Fibroblast of lung (primary cell): ENCODE results near the gene TIFAB. TPM values are rescaled to one million over a fixed set of nuclear protein-coding genes. Genes with fewer than 3 reads are reported as not detected.

ENCODE experiments used
- DNase-seq, 2 donors: peaks; one replicate each; pipeline versions ENCODE4 v3.0.0 to v3.0.0-alpha.2; 2010; ENCODE audit warnings: low read depth in 2 of 2
- H2AFZ ChIP-seq: 2 replicates; pipeline ENCODE4 v1.5.1; 2012; ENCODE audit warnings: low read length, control low read depth, inconsistent platforms
- H3K27ac ChIP-seq: 2 replicates; pipeline ENCODE4 v1.5.1; 2011; ENCODE audit warnings: low read length, control low read depth; ENCODE audit not compliant: insufficient read depth
- H3K27me3 ChIP-seq: 2 replicates; pipeline ENCODE4 v1.5.1; 2011; ENCODE audit warnings: mild to moderate bottlenecking, low read length; ENCODE audit not compliant: control insufficient read depth, insufficient read depth
- H3K36me3 ChIP-seq: 2 replicates; pipeline ENCODE4 v1.5.1; 2011; ENCODE audit warnings: low read length; ENCODE audit not compliant: control insufficient read depth, insufficient read depth
- H3K4me1 ChIP-seq: 2 replicates; pipeline ENCODE4 v1.5.1; 2011; ENCODE audit warnings: low read length; ENCODE audit not compliant: control insufficient read depth, insufficient read depth; ENCODE audit errors: extremely low read depth
- H3K4me2 ChIP-seq: 2 replicates; pipeline ENCODE4 v1.5.1; 2011; ENCODE audit warnings: low read length, control low read depth; ENCODE audit not compliant: insufficient read depth; ENCODE audit errors: extremely low read depth
- H3K4me3 ChIP-seq, 4 experiments: fragments of 200-600 bp in 1 of 4; sonication (generic) in 1 of 4; replicated peaks in 1 of 4; 2 replicates each; pipeline ENCODE4 v1.5.1; 2011 to 2016; ENCODE audit warnings: low read length in 4 of 4, low read depth in 3 of 4, mild to moderate bottlenecking in 3 of 4, control low read depth in 2 of 4, inconsistent platforms in 1 of 4, mixed read lengths in 1 of 4; ENCODE audit not compliant: insufficient read depth in 1 of 4; ENCODE audit errors: control extremely low read depth in 1 of 4
- H3K79me2 ChIP-seq: 2 replicates; pipeline ENCODE4 v1.5.1; 2012; ENCODE audit warnings: mild to moderate bottlenecking, low read length, inconsistent platforms; ENCODE audit not compliant: control insufficient read depth, insufficient read depth
- H3K9ac ChIP-seq: 2 replicates; pipeline ENCODE4 v1.5.1; 2011; ENCODE audit warnings: mild to moderate bottlenecking, low read length, control low read depth; ENCODE audit not compliant: insufficient read depth
- H3K9me3 ChIP-seq: 2 replicates; pipeline ENCODE4 v1.5.1; 2012; ENCODE audit warnings: low read depth, low read length; ENCODE audit not compliant: control insufficient read depth, insufficient read depth
- H4K20me1 ChIP-seq: 2 replicates; pipeline ENCODE4 v1.5.1; 2011; ENCODE audit warnings: low read length; ENCODE audit not compliant: control insufficient read depth, insufficient read depth; ENCODE audit errors: extremely low read depth
- EZH2 ChIP-seq: IDR thresholded peaks from 2 replicates; pipeline ENCODE4 v1.5.1; 2012; ENCODE audit warnings: low read length, control low read depth, mild to moderate bottlenecking; ENCODE audit errors: missing control alignments
- polyA plus RNA-seq, 2 donors: library from polyadenylated mRNA; depleted of rRNA in 1 of 2; stranded (reverse) in 1 of 2; unstranded in 1 of 2; fragments of >200 nt; gene quantifications; 2 replicates each; pipeline ENCODE4 v1.2.1, GENCODE V29; 2011 to 2012; ENCODE audit warnings: missing spikeins in 1 of 2
- total RNA-seq: library from RNA; depleted of rRNA; stranded (reverse); fragments of >200 nt; gene quantifications from 2 replicates; pipeline ENCODE4 v1.2.1, GENCODE V29; 2014
- TF ChIP-seq, protein P1 (sequence below), 2 donors: IDR thresholded peaks in 1 of 2; conservative IDR thresholded peaks in 1 of 2; 1 replicate in 1 of 2; 2 replicates in 1 of 2; pipeline ENCODE4 v1.5.1; 2011 to 2012; ENCODE audit warnings: low read length in 2 of 2, control low read depth in 1 of 2, inconsistent platforms in 1 of 2, low read depth in 1 of 2, mild to moderate bottlenecking in 1 of 2

Gene TIFAB
- total and polyA plus RNA-seq, 2 donors (not counting 1 experiment from before 2014, with no cell fraction given) = not detected

DNA sequence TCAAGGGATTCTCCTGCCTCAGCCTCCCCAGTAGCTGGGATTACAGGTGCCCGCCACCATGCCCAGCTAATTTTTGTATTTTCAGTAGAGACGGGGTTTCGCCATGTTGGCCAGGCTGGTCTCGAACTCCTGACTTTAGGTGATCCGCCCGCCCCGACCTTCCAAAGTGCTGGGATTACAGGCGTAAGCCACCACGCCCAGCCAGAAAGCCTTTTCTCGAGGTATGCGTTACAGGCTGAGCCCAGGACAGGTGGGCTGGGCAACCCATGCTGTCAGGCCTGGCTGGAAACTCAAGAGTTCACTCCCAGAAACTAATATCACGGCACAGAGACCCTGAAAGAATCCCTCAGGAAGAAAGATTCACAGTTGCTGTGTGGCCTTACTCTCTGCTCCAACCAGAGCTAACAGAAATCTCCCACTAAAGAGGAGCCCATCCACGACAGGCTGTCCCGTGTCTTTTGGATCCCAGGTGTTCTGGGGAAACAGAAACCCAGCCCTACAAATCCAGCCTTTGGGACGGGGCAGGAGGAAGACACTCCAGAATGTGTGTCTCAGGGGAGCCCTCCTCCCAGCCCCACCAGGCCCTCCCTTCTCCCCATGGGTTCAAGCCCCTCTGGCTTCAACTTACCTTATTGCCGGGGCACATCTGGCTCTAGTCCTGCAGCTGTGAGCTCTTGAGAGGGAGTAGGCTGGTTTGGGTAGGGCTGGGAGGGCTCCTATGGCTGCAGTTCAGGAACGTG lies 400 bp downstream of the TIFAB start:
- H2AFZ ChIP-seq = no peak overlapping the region
- peaks cover 3% of the 10 kb centered on the region for H3K4me1 ChIP-seq
- H3K27me3 ChIP-seq = peaks cover 9% of the 10 kb centered on the region
- no peaks in the 10 kb centered on the region for H3K79me2 ChIP-seq
- no peak for TF ChIP-seq EZH2
- TF ChIP-seq, protein P1, sequence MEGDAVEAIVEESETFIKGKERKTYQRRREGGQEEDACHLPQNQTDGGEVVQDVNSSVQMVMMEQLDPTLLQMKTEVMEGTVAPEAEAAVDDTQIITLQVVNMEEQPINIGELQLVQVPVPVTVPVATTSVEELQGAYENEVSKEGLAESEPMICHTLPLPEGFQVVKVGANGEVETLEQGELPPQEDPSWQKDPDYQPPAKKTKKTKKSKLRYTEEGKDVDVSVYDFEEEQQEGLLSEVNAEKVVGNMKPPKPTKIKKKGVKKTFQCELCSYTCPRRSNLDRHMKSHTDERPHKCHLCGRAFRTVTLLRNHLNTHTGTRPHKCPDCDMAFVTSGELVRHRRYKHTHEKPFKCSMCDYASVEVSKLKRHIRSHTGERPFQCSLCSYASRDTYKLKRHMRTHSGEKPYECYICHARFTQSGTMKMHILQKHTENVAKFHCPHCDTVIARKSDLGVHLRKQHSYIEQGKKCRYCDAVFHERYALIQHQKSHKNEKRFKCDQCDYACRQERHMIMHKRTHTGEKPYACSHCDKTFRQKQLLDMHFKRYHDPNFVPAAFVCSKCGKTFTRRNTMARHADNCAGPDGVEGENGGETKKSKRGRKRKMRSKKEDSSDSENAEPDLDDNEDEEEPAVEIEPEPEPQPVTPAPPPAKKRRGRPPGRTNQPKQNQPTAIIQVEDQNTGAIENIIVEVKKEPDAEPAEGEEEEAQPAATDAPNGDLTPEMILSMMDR (conservative IDR thresholded peaks at IDR 0.05 in 1 of 2, IDR thresholded peaks at IDR 0.05 in 1 of 2; ENCODE audit: low read depth in 1 of 2, low read length in 2 of 2) = no peak
- H3K36me3 ChIP-seq = no peaks in the 10 kb centered on the region
- no peak overlapping the region for H3K27ac ChIP-seq
- H4K20me1 ChIP-seq = no peaks in the 10 kb centered on the region
- no peak overlapping the region for H3K9ac ChIP-seq
- H3K4me3 ChIP-seq = no peak overlapping the region
- H3K9me3 ChIP-seq = no peaks in the 10 kb centered on the region
- no peak overlapping the region for H3K4me2 ChIP-seq
- DNase-seq = no peak

DNA sequence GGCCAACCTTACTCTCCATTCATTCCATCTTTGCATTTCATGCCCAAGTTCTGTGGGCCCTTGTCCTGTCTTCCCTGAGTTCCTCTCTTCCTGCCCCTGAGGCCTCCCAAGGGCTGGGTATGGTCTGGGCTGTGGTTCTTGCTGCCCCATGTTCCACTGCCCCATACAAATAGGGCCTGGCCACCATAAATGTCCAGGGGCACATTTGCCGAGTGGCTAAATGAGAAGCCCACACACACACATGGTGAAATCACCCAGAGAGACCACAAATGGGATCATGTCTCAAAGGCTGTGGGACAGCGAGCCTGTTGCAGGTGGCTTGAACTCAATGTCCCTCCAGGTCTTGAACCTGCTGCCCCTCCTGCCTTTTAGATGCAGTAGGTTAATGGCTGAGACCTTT lies 1.2 kb downstream of the TIFAB start:
- Histone ChIP-seq H3K4me1 (no peaks in the 10 kb centered on the region), H3K27me3 (peaks cover 9% of the 10 kb centered on the region), H3K4me2 (no peak overlapping the region), H3K9me3 (no peaks in the 10 kb centered on the region), H2AFZ (no peak overlapping the region), H3K9ac (no peak overlapping the region), H3K36me3 (no peaks in the 10 kb centered on the region), H3K27ac (no peak overlapping the region), H3K79me2 (no peaks in the 10 kb centered on the region), H4K20me1 (no peaks in the 10 kb centered on the region), H3K4me3 (no peak overlapping the region)
- no peak for TF ChIP-seq EZH2
- TF ChIP-seq, protein P1 (conservative IDR thresholded peaks at IDR 0.05 in 1 of 2, IDR thresholded peaks at IDR 0.05 in 1 of 2; ENCODE audit: low read depth in 1 of 2, low read length in 2 of 2) = no peak
- DNase-seq = no peak

DNA sequence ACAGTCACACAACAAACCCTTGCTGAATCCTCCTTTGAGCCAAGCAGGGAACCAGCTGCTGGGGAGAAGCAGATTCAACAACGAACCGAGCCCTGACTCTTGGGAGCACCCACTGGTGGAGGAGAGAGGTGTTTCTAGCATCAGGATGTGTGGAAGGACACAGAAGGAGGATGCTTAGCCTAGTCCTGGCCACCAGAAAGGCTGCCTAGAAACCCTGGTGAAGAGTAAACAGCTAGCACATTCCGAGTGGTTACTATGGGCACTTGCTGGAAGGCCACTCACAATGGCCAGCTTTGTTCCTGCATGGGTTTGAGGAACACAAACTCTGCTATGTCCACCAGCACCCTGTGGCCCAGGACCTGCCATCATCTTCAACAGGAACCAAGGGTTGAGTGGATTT lies 1.8 kb downstream of the TIFAB start:
- H3K36me3 ChIP-seq = no peaks in the 10 kb centered on the region
- H2AFZ ChIP-seq = no peak overlapping the region
- no peak for DNase-seq
- H3K9ac ChIP-seq = no peak overlapping the region
- H4K20me1 ChIP-seq = no peaks in the 10 kb centered on the region
- no peak overlapping the region for H3K4me3 ChIP-seq
- no peaks in the 10 kb centered on the region for H3K4me1 ChIP-seq
- H3K27ac ChIP-seq = no peak overlapping the region
- H3K9me3 ChIP-seq = no peaks in the 10 kb centered on the region
- H3K79me2 ChIP-seq = no peaks in the 10 kb centered on the region
- H3K27me3 ChIP-seq = peaks cover 9% of the 10 kb centered on the region
- TF ChIP-seq, protein P1 (conservative IDR thresholded peaks at IDR 0.05 in 1 of 2, IDR thresholded peaks at IDR 0.05 in 1 of 2; ENCODE audit: low read depth in 1 of 2, low read length in 2 of 2) = no peak
- no peak for TF ChIP-seq EZH2
- no peak overlapping the region for H3K4me2 ChIP-seq
